Measurements from ENCODE around the gene PIGQ.

The PIGQ gene

GRCh38 chr16:556474-557173 lies 13.1 kb upstream of the PIGQ start:
- no peak for DNase-seq

GRCh38 chr16:557463-558297 lies 12.1 kb upstream of the PIGQ start:
- no peak for DNase-seq

- DNase-seq = no peak
Measured at GRCh38 chr16:558298-559020, 11.3 kb upstream of the PIGQ start.

- no peak for DNase-seq
Measured at GRCh38 chr16:559021-559380, 10.8 kb upstream of the PIGQ start.

GRCh38 chr16:559411-560203 lies 10.2 kb upstream of the PIGQ start:
- DNase-seq = no peak

GRCh38 chr16:560204-560700 lies 9.5 kb upstream of the PIGQ start, which contains the start of gene PRR35:
Gene PRR35 (plus strand): TSS chr16:560394. CDS start chr16:563295, 2,901 bp downstream.
- no peak for DNase-seq

GRCh38 chr16:560701-561412 lies 8.9 kb upstream of the PIGQ start:
- no peak for DNase-seq

GRCh38 chr16:561413-561794 lies 8.4 kb upstream of the PIGQ start:
- DNase-seq = no peak

GRCh38 chr16:561957-562938 lies 7.5 kb upstream of the PIGQ start:
- no peak for DNase-seq

GRCh38 chr16:563072-563644 lies 6.6 kb upstream of the PIGQ start:
- DNase-seq = no peak

GRCh38 chr16:564690-565418 lies 4.9 kb upstream of the PIGQ start:
- DNase-seq = no peak

- no peak for DNase-seq
Measured at GRCh38 chr16:565419-566330, 4.1 kb upstream of the PIGQ start.

- peak; percentile 65 for DNase-seq
Measured at GRCh38 chr16:566475-567372, 3.0 kb upstream of the PIGQ start, which contains the start of gene NHLRC4. Gene NHLRC4 (plus strand): TSS chr16:567005. CDS start chr16:568048, 1,043 bp downstream.

- DNase-seq = no peak
Measured at GRCh38 chr16:567373-568256, 2.2 kb upstream of the PIGQ start.

GRCh38 chr16:568401-569258 lies 1.1 kb upstream of the PIGQ start:
- DNase-seq = no peak
